Islet of Langerhans (tissue), 1 donor: ENCODE data around the gene UBE2G1.

ENCODE experiments used
- FAIRE-seq: peaks from one replicate; lab custom pipeline; 2011; peaks lifted over from hg19 to GRCh38; lab: Jason Lieb, UNC

Gene UBE2G1

DNA sequence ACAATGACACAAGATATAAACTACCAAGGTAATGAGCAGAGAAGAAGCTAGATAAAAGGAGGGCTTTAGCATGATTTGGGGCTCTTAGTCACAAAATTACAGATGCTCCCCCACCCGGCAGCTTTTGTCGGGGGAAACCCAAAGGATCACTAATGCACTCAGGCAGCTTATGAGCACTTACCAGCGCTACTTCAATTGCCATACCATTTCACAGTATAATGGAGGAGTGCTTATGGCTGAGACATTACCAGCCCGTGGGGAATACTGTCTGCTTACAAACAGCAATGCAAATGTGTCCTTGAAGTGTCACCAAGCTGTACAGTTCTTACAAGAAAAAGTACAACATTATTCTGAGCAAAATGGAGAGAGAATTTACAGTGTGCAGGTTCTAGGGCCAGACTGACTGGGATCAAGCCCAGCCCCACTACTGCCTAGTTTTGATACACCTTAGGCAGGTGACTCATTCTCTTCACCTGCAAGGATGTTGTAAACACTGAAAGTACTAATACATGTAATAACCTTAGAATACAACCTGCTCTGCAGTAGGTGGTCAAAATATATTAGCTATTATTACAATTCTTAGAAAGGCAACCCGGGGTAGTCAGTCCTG, 119.0 kb downstream of the UBE2G1 start:
- no peak for FAIRE-seq

DNA sequence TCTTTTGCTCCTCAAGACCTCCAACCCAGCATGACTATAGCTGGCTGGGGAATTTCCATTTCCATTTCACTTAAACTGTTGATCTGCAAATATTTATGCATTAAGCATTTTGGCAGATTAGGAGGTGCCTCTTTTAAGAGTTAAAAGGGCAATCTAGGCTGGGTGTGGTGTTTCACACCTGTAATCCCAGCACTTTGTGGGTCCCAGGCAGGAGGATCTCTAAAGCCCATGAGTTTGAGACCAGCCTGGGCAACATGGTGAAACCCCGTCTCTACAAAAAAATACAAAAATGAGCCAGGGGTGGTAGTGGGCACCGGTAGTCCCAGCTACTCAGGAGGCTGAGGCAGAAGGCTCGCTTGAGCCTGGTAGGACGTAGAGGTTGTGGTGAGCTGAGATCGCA, 119.8 kb downstream of the UBE2G1 start:
- FAIRE-seq: no peak

DNA sequence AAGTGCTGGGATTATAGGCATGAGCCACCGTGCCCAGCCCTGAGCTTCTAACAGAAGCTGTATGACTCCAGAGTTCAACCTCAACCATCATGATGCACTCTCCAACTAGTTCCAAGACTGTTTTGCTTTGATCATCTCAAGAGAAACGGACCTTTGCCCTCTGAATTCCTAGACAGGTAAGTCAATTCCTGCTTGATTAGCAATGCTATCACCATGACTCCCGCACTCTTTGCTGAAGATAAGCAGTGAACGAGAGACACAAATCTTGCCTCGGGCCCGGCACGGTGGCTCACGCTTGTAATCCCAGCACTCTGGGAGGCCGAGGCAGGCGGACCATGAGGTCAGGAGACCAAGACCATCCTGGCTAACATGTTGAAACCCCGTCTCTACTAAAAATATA, 124.9 kb downstream of the UBE2G1 start:
- FAIRE-seq: no peak

DNA sequence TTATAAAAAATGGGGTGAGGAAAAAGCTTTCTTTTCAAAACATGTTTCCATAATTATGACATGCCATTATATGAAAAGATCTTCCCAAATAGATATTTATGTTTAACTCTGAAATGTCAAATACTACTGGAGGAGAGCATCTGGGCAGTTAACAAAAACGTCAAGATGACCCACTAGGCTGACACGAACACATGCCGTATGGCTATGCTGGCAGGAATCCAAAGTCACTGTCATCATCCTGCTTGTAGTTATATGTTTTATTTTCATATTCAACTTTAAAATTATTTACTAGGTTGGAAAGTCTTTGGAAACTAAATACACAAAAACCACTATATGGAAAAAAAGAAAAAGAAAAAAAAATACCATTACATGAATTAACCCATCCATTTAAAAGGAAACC, 130.0 kb downstream of the UBE2G1 start:
- FAIRE-seq: no peak

DNA sequence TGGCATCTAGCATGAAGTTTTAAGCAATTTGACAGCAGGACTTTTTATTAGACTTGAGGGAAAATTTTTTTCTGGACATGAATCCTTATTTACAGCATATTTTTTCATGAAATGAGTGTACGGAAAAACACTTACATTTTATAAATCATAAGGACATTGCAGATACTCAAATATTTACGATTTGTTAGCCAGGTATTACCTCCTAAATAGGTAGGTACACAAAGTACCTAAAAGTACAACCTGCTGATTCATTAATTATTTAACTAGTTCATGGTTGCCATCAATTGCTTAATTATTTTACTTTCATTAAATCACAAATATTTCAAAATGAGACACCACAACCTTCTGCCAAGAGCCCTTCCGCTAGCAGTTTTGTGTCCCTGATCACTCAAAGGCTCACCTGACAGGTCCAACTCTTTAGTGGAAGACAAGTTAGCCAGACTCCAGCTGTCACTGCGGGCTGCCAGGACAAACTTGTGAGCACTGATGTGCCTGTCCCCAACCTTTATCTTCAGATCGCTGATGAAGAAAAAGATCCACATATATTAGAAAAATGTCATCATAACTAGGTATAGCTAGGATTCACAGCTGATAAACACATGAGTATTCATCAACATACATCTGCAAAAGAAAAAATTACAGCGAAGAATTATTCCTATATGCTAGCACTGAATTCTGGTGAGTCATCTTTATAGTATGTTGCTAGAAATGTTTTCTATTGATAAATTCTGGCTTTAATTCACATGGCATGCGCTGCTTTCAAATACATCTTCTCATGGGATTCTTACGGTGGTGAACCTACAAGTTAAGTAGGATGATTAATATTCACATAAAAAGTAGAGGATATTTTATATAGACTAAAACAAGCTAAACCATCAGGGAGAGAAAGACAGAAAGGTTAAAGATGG, 130.8 kb downstream of the UBE2G1 start:
- no peak for FAIRE-seq

DNA sequence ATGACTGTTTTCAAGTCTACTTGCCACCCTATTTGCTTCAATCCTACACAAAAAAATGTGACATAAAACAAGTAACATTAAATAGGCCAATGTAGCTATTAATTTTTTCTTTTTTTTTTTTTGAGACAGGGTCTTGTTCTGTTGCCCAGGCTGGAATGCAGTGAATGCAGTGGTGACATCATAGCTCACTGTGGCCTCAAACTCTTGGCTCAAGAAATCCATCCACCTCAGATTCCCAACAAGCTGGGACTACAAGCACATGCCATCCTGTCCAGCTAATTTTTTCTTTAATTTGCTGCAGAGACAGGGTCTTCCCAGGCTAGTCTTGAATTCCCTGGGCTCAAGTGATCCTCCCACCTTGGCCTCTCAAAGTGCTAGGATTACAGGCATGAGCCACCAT, 132.1 kb downstream of the UBE2G1 start:
- no peak for FAIRE-seq

DNA sequence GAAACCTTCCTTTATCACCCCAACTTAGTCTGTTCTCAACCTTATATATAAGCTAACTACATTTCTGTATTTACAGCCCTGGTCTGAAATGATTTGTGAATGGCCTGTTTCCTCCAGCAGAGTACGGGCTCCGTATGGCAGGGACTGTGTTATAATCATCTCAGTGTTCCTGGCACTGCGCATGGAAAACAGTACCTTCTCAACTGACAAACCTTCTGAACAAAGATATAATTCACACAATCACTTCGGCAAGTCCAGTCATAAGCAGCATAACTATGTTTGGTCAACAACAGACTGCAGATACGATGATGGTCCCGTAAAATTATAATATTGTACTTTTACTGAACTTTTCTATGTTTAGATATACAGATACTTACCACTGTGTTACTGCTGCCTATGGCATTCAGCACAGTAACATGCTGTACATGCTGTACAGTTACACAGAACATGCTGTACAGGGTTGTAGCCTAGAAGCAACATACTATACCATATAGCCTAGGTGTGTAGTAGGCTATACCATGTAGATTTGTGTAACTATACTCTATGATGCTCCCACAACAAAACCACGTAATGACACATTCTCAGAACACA, 132.7 kb downstream of the UBE2G1 start:
- FAIRE-seq: no peak

DNA sequence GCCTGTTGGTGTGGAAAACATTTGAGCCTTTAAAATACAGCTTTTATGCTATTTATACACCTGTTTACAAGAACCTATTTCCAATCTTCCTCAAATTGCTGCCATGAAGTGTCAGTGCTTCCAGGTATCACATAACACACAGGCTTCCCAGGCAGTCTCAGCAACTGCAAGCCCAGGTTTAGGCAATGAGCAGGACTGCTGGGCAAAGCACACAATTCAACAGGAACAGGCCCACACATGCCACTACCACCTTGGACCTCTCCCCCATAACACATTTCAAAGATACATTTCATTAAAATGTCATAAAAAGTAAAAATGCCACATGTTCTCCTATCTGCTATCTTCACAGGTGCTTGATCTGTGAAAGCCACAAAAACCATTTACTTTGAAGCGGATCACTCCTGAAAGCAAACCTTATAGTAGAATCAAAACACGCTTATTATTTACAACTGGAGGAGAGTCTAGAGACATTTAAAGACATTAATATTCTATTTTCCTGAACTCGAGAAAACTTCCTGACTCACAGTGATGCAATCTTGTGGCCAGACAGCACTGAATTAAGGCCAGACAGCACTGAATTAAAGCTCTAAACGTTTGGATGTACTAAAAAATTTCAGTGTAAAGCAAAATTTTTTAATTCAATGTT, 134.2 kb downstream of the UBE2G1 start:
- no peak for FAIRE-seq

DNA sequence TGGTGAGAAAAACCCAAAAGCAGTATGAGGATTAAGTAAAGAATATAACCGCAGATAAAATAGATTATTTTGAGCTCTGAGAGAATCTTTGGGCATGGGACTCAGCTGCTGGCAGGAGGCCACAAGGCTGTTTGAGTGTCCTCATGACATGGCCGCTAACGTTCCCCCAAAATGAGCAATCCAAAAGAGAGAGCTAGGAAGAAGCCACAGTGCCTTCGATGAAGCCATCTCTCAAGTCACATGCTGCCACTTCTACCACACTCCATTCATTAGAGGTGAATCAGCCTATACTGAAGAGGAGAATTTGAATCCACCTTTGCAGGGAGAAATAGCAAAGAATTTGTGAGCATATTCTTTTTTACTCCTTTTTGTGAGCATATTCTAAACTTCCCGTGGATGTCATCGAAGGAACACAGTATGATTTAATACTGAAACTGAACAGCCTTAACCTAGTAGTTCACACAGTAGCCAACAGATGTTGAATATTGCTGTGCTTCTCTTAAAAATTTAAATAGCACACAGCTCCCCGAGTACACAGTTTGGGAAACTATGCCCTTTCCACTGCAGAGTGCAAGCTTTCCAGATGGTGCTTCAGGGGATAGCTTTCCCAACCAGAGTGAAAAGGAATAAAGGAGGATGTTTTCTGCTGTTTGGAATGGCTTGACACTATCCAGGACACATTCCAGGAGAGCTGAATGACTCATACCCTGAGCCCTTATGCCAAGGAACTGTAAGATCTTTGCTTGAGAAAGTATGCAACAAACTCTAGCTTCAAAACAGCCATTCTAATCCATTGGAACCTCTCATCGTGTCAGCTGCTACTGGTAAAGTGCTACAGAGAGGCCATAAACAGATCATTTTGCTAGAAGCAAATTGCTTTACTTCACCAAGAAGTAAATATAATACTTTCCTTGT, 136.6 kb downstream of the UBE2G1 start:
- no peak for FAIRE-seq

DNA sequence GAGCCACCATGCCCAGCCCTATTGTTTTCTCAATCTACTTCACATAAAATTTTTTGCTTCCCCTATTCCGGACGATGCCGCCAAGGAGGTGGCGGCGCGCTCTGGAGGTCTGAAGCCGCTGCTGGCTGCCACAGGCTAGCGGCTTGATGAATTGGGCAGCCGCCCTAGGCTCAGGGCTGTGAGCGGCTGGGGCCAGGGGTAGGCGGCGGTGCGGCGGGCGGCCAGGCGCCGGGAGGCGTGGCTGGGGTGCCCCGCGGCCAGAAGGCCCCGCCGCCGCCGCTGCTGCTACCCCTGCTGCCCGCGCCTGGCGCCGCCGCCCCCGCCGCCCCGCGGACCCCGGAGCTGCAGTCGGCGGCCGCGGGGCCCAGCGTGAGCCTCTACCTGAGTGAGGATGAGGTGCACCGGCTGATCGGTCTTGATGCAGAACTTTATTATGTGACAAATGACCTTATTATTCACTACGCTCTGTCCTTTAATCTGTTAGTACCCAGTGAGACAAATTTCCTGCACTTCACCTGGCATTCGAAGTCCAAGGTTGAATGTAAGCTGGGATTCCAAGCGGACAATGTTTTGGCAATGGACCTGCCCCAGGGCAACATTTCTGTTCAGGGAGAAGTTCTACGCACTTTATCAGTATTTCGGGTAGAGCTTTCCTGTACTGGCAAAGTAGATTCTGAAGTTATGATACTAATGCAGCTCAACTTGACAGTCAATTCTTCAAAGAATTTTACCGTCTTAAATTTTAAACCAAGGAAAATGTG, 144.4 kb downstream of the UBE2G1 start:
- no peak for FAIRE-seq

DNA sequence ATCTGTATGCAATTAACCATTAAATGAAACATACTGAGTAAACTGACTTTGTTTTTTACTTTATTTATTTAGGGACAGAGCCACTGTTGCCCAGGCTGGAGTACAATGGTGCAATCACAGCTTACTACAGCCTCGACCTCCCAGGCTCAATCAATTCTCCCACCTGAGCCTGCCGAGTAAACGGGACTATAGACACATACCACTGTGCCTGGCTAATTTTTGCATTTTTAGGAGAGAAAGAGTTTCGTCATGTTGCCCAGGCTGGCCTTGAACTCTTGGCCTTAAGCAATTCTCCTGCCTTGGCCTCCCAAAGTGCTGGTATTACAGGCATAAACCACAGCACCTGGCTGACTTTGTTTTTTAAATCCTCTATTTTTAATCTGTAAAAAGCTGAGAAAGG, 145.3 kb downstream of the UBE2G1 start:
- FAIRE-seq: no peak

DNA sequence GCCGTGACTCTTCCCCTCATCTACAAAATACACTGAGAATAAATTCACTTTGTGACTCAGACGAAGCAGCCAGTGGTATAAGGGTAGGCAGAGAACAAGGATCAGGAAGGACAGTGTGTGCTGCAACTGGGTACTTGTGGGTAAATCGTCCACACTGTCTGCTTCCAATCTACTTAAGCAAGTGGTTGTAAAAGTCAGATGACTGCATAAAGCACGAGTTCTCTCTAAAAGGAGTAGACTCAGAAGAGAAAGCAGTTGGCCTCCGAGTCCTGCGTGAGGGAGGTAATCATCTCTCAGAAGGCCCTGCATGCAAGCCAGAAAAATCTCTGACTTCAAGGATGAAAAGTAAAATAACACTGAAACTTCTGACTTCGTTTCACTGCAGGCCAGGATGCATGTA, 145.8 kb downstream of the UBE2G1 start:
- no peak for FAIRE-seq
